ENCODE results near the gene HCFC1. TPM values are rescaled to one million over a fixed set of nuclear protein-coding genes. Genes with fewer than 3 reads are reported as not detected.

The HCFC1 gene
- total RNA-seq, 1 donor from 2014 or later = 61.2 TPM

GRCh38 chrX:153927922-153928760 lies 43.5 kb downstream of the HCFC1 start:
- H3K27ac Mint-ChIP-seq (ENCODE audit: unreplicated experiment) = peak overlapping the region; percentile 75
- H3K27me3 ChIP-seq (ENCODE audit: insufficient read depth, low read length) = no peaks in the 10 kb centered on the region
- H3K4me1 Mint-ChIP-seq (ENCODE audit: low read depth, unreplicated experiment) = no peaks in the 10 kb centered on the region
- peaks cover 4% of the 10 kb centered on the region for H3K36me3 ChIP-seq (ENCODE audit: insufficient read depth, low read length)
- H3K27ac ChIP-seq (ENCODE audit: low read depth, low read length) = peak overlapping the region; percentile 87
- H3K36me3 Mint-ChIP-seq (ENCODE audit: low read depth, unreplicated experiment) = no peaks in the 10 kb centered on the region
- FAIRE-seq (peak; percentile 98), DNase-seq (ENCODE audit: low read depth) (peak; percentile 95)
- H3K4me3 Mint-ChIP-seq (ENCODE audit: unreplicated experiment) = peak overlapping the region; percentile 83
- no peak overlapping the region for H2AFZ ChIP-seq (ENCODE audit: low read depth, low read length)
- H3K9ac ChIP-seq (ENCODE audit: low read length) = peak overlapping the region; percentile 89
- H3K9me3 ChIP-seq (ENCODE audit: insufficient read depth, low read depth, low read length) = no peaks in the 10 kb centered on the region
- H4K20me1 ChIP-seq (ENCODE audit: insufficient read depth, low read length) = peaks cover 11% of the 10 kb centered on the region
- H3K9me3 Mint-ChIP-seq (ENCODE audit: unreplicated experiment) = no peaks in the 10 kb centered on the region
- peak overlapping the region; percentile 56 for H3K4me3 ChIP-seq (ENCODE audit: insufficient read depth, low read depth, low read length)
- H3K4me2 ChIP-seq (ENCODE audit: low read length) = peak overlapping the region; percentile 89
- H3K27me3 Mint-ChIP-seq (ENCODE audit: low read depth, unreplicated experiment) = no peaks in the 10 kb centered on the region
- peaks cover 18% of the 10 kb centered on the region for H3K79me2 ChIP-seq (ENCODE audit: insufficient read depth, low read length)
- peaks cover 10% of the 10 kb centered on the region for H3K4me1 ChIP-seq (ENCODE audit: insufficient read depth, low read length)
- TF ChIP-seq EZH2 (IDR thresholded peaks at IDR 0.05; ENCODE audit: insufficient read depth, low read length) (no peak), CTCF (IDR thresholded peaks at IDR 0.05; ENCODE audit: insufficient read depth, low read depth, low read length) (no peak)

GRCh38 chrX:153927672-153927921 lies 44.0 kb downstream of the HCFC1 start:
- Histone ChIP-seq H3K4me2 (ENCODE audit: low read length) (peak overlapping the region; percentile 89), H3K4me3 (ENCODE audit: insufficient read depth, low read depth, low read length) (peak overlapping the region; percentile 56), H3K9ac (ENCODE audit: low read length) (peak overlapping the region; percentile 89), H3K27ac (ENCODE audit: low read depth, low read length) (peak overlapping the region; percentile 87), H3K9me3 (ENCODE audit: insufficient read depth, low read depth, low read length) (no peaks in the 10 kb centered on the region), H3K27me3 (ENCODE audit: insufficient read depth, low read length) (no peaks in the 10 kb centered on the region), H4K20me1 (ENCODE audit: insufficient read depth, low read length) (peaks cover 6% of the 10 kb centered on the region), H3K4me1 (ENCODE audit: insufficient read depth, low read length) (peaks cover 8% of the 10 kb centered on the region), H2AFZ (ENCODE audit: low read depth, low read length) (no peak overlapping the region), H3K79me2 (ENCODE audit: insufficient read depth, low read length) (peaks cover 12% of the 10 kb centered on the region), H3K36me3 (ENCODE audit: insufficient read depth, low read length) (peaks cover 4% of the 10 kb centered on the region)
- FAIRE-seq = peak; percentile 23
- Mint-ChIP-seq H3K27ac (ENCODE audit: unreplicated experiment) (peak overlapping the region; percentile 75), H3K36me3 (ENCODE audit: low read depth, unreplicated experiment) (no peaks in the 10 kb centered on the region), H3K4me1 (ENCODE audit: low read depth, unreplicated experiment) (no peaks in the 10 kb centered on the region), H3K4me3 (ENCODE audit: unreplicated experiment) (peak overlapping the region; percentile 78), H3K27me3 (ENCODE audit: low read depth, unreplicated experiment) (no peaks in the 10 kb centered on the region), H3K9me3 (ENCODE audit: unreplicated experiment) (no peaks in the 10 kb centered on the region)
- TF ChIP-seq CTCF (IDR thresholded peaks at IDR 0.05; ENCODE audit: insufficient read depth, low read depth, low read length) = no peak
- TF ChIP-seq EZH2 (IDR thresholded peaks at IDR 0.05; ENCODE audit: insufficient read depth, low read length) = no peak
- DNase-seq (ENCODE audit: low read depth) = no peak
